Measurements from ENCODE around the gene PLXNA2. TPM values are rescaled to one million over a fixed set of nuclear protein-coding genes. Genes with fewer than 3 reads are reported as not detected.
A peak's percentile ranks its signal among the peaks of the same experiment; 100 is the strongest.

The PLXNA2 gene
- total RNA-seq, 4 donors from 2014 or later, result 17.2 to 29.7 (median 24.6) TPM

GRCh38 chr1:208060215-208060869 lies 183.8 kb downstream of the PLXNA2 start:
- H3K4me1 ChIP-seq, result peaks cover 0 to 34% (median 9%) of the 10 kb centered on the region in 4 donors
- DNase-seq (ENCODE audit: low spot score in 2 of 2), result no peak
- no peaks in the 10 kb centered on the region for H3K27me3 ChIP-seq
- no peaks in the 10 kb centered on the region for H3K9me3 ChIP-seq
- no peak for TF ChIP-seq POLR2A (IDR thresholded peaks at IDR 0.05)
- TF ChIP-seq EP300 (IDR thresholded peaks at IDR 0.05), result no peak
- TF ChIP-seq CTCF (IDR thresholded peaks at IDR 0.05), result no peak
- H3K27ac ChIP-seq, result no peak overlapping the region
- H3K36me3 ChIP-seq, result peaks cover 0 to 12% (median 0%) of the 10 kb centered on the region in 3 donors
- 90 to 92% methylated on average over 15 to 17 of the region's 17 CpGs for WGBS, 2 donors
- no peak overlapping the region for H3K4me3 ChIP-seq

- 47 to 55% methylated on average over 6 of the region's 6 CpGs for WGBS, 2 donors
- Histone ChIP-seq H3K9me3 (no peaks in the 10 kb centered on the region), H3K27me3 (no peaks in the 10 kb centered on the region), H3K27ac (peak overlapping the region in 2 of 4 donors; percentile 32 to 34), H3K4me3 (no peak overlapping the region), H3K4me1 (peaks cover 0 to 26% (median 3%) of the 10 kb centered on the region in 4 donors), H3K36me3 (peaks cover 0 to 12% (median 0%) of the 10 kb centered on the region in 3 donors)
- TF ChIP-seq POLR2A (IDR thresholded peaks at IDR 0.05), result no peak
- no peak for TF ChIP-seq EP300 (IDR thresholded peaks at IDR 0.05)
- no peak for TF ChIP-seq CTCF (IDR thresholded peaks at IDR 0.05)
- DNase-seq (ENCODE audit: low spot score in 2 of 2), result no peak
These were observed 184.7 kb downstream of the PLXNA2 start for GRCh38 chr1:208059409-208060001.

- H3K36me3 ChIP-seq, result peaks cover 0 to 20% (median 0%) of the 10 kb centered on the region in 3 donors
- DNase-seq (ENCODE audit: low spot score in 2 of 2), result no peak
- H3K27me3 ChIP-seq, result no peaks in the 10 kb centered on the region
- no peak overlapping the region for H3K4me3 ChIP-seq
- peaks cover 0 to 23% (median 3%) of the 10 kb centered on the region in 4 donors for H3K4me1 ChIP-seq
- no peak for TF ChIP-seq POLR2A (IDR thresholded peaks at IDR 0.05)
- no peak for TF ChIP-seq CTCF (IDR thresholded peaks at IDR 0.05)
- no peak for TF ChIP-seq EP300 (IDR thresholded peaks at IDR 0.05)
- H3K9me3 ChIP-seq, result no peaks in the 10 kb centered on the region
- WGBS, 2 donors, result 33 to 49% methylated on average over 4 of the region's 4 CpGs
- H3K27ac ChIP-seq, result peak overlapping the region in 2 of 4 donors; percentile 32 to 38
These were observed 185.4 kb downstream of the PLXNA2 start for GRCh38 chr1:208058756-208059155.

GRCh38 chr1:208058267-208058666 lies 185.9 kb downstream of the PLXNA2 start:
- Histone ChIP-seq H3K27me3 (no peaks in the 10 kb centered on the region), H3K4me1 (peaks cover 0 to 23% (median 3%) of the 10 kb centered on the region in 4 donors), H3K9me3 (no peaks in the 10 kb centered on the region), H3K27ac (peak overlapping the region in 1 of 4 donors; percentile 38), H3K4me3 (no peak overlapping the region), H3K36me3 (peaks cover 0 to 25% (median 0%) of the 10 kb centered on the region in 3 donors)
- no peak for DNase-seq (ENCODE audit: low spot score in 2 of 2)
- WGBS, 2 donors, result 83% methylated on average over 5 to 12 of the region's 12 CpGs
- no peak for TF ChIP-seq EP300 (IDR thresholded peaks at IDR 0.05)
- TF ChIP-seq CTCF (IDR thresholded peaks at IDR 0.05), result no peak
- TF ChIP-seq POLR2A (IDR thresholded peaks at IDR 0.05), result no peak

GRCh38 chr1:208057056-208057455 lies 187.1 kb downstream of the PLXNA2 start:
- no peak for TF ChIP-seq EP300 (IDR thresholded peaks at IDR 0.05)
- no peak for TF ChIP-seq CTCF (IDR thresholded peaks at IDR 0.05)
- TF ChIP-seq POLR2A (IDR thresholded peaks at IDR 0.05), result no peak
- no peak overlapping the region for H3K4me3 ChIP-seq
- H3K27me3 ChIP-seq, result no peaks in the 10 kb centered on the region
- 58 to 82% methylated on average over 2 of the region's 2 CpGs for WGBS, 2 donors
- H3K36me3 ChIP-seq, result peaks cover 0 to 35% (median 0%) of the 10 kb centered on the region in 3 donors
- H3K4me1 ChIP-seq, result peaks cover 0 to 23% (median 3%) of the 10 kb centered on the region in 4 donors
- H3K9me3 ChIP-seq, result no peaks in the 10 kb centered on the region
- H3K27ac ChIP-seq, result no peak overlapping the region
- DNase-seq (ENCODE audit: low spot score in 2 of 2), result no peak
